NOMO-1 treated with dmso at 0.1 percent for 144 hours (cell line): ENCODE measurements around the gene CHSY1.

ENCODE experiments used
- DNase-seq: peaks from one replicate; lab custom pipeline; 2025; ENCODE audit not compliant: unreplicated experiment; lab: John Stamatoyannopoulos, UW

Gene CHSY1

GRCh38 chr15:101173233-101174119 lies 78.4 kb downstream of the CHSY1 start:
- DNase-seq: no peak

- no peak for DNase-seq
Measured at GRCh38 chr15:101172501-101173071, 79.3 kb downstream of the CHSY1 start.

- DNase-seq: no peak
Measured at GRCh38 chr15:101171954-101172353, 79.9 kb downstream of the CHSY1 start.

- no peak for DNase-seq
Measured at GRCh38 chr15:101170568-101171350, 81.1 kb downstream of the CHSY1 start.

GRCh38 chr15:101169495-101170071 lies 82.3 kb downstream of the CHSY1 start:
- DNase-seq: no peak

- DNase-seq: no peak
Measured at GRCh38 chr15:101168898-101169494, 82.9 kb downstream of the CHSY1 start.

GRCh38 chr15:101168463-101168824 lies 83.4 kb downstream of the CHSY1 start:
- DNase-seq: no peak

GRCh38 chr15:101167753-101168462 lies 83.9 kb downstream of the CHSY1 start:
- DNase-seq: no peak

GRCh38 chr15:101167411-101167752 lies 84.5 kb downstream of the CHSY1 start:
- DNase-seq: no peak

- no peak for DNase-seq
Measured at GRCh38 chr15:101165905-101166471, 85.9 kb downstream of the CHSY1 start.

- DNase-seq: no peak
Measured at GRCh38 chr15:101162701-101163483, 89.0 kb downstream of the CHSY1 start.

GRCh38 chr15:101161656-101162055 lies 90.2 kb downstream of the CHSY1 start:
- no peak for DNase-seq

- DNase-seq: no peak
Measured at GRCh38 chr15:101159936-101160815, 91.7 kb downstream of the CHSY1 start.

- DNase-seq: no peak
Measured at GRCh38 chr15:101159096-101159935, 92.5 kb downstream of the CHSY1 start.

GRCh38 chr15:101158166-101159095 lies 93.4 kb downstream of the CHSY1 start:
- no peak for DNase-seq

GRCh38 chr15:101157721-101158120 lies 94.1 kb downstream of the CHSY1 start:
- no peak for DNase-seq
